Vagina (tissue), 2 donors: ENCODE data around the gene FKBP1B. TPM values are rescaled to one million over a fixed set of nuclear protein-coding genes. Genes with fewer than 3 reads are reported as not detected.
"Not testable (repeated sequence)": the region's sequence is repeated elsewhere in the genome, so short reads cannot be mapped to it uniquely, and the experiment has no call there.

Experiments used
- DNase-seq, 2 donors: peaks; one replicate each; pipeline ENCODE4 v3.0.0-alpha.2; 2017; ENCODE audit errors: extremely low spot score in 2 of 2
- H3K27ac ChIP-seq: fragments of 200-600 bp; sonication (generic); one replicate; pipeline ENCODE4 v1.5.1; 2019
- H3K27me3 ChIP-seq: fragments of 200-600 bp; sonication (generic); one replicate; pipeline ENCODE4 v1.5.1; 2019
- H3K36me3 ChIP-seq, 2 donors: fragments of 200-600 bp; sonication (generic); one replicate each; pipeline ENCODE4 v1.5.1; 2017 to 2019
- H3K4me1 ChIP-seq: fragments of 200-600 bp; sonication (generic); one replicate; pipeline ENCODE4 v1.5.1; 2019
- H3K4me3 ChIP-seq, 2 donors: fragments of 200-600 bp; sonication (generic); 1 replicate in 1 of 2; 2 replicates in 1 of 2; pipeline ENCODE4 v1.5.1; 2016 to 2019
- H3K9me3 ChIP-seq: fragments of 200-600 bp; sonication (generic); one replicate; pipeline ENCODE4 v1.5.1; 2019
- POLR2A ChIP-seq, 2 donors: fragments of 450-650 bp; IDR thresholded peaks; one replicate each; pipeline ENCODE4 v1.6.1; 2017; ENCODE audit warnings: antibody characterized with exemption in 2 of 2, mild to moderate bottlenecking in 2 of 2, moderate library complexity in 2 of 2
- POLR2AphosphoS5 ChIP-seq, 2 donors: sonication (generic); formaldehyde crosslinking; IDR thresholded peaks; one replicate each; pipeline ENCODE4 v1.9.0; 2017; ENCODE audit warnings: antibody characterized with exemption in 2 of 2, mild to moderate bottlenecking in 2 of 2, low read depth in 1 of 2; ENCODE audit not compliant: insufficient read depth in 1 of 2
- intact Hi-C: fragments of 100-400 bp; cut with DNase I; formaldehyde crosslinking; loops from one replicate; pipeline ENCODE4 v1.15.1; 2023
- total RNA-seq: library from RNA; depleted of rRNA; stranded (reverse); fragments of >200 nt; gene quantifications from one replicate; pipeline ENCODE4 v1.2.3, GENCODE V29; 2016
- TF ChIP-seq, protein P1 (sequence below), 3 experiments: fragments of 450-650 bp in 2 of 3; fragments of 200-600 bp in 1 of 3; sonication (generic) in 1 of 3; IDR thresholded peaks; one replicate each; pipeline ENCODE4 v1.5.1; 2017 to 2019; ENCODE audit warnings: antibody characterized with exemption in 3 of 3, mild to moderate bottlenecking in 2 of 3, moderate library complexity in 2 of 3

Gene FKBP1B
- total RNA-seq, 1 donor from 2014 or later: 14.2 TPM

DNA sequence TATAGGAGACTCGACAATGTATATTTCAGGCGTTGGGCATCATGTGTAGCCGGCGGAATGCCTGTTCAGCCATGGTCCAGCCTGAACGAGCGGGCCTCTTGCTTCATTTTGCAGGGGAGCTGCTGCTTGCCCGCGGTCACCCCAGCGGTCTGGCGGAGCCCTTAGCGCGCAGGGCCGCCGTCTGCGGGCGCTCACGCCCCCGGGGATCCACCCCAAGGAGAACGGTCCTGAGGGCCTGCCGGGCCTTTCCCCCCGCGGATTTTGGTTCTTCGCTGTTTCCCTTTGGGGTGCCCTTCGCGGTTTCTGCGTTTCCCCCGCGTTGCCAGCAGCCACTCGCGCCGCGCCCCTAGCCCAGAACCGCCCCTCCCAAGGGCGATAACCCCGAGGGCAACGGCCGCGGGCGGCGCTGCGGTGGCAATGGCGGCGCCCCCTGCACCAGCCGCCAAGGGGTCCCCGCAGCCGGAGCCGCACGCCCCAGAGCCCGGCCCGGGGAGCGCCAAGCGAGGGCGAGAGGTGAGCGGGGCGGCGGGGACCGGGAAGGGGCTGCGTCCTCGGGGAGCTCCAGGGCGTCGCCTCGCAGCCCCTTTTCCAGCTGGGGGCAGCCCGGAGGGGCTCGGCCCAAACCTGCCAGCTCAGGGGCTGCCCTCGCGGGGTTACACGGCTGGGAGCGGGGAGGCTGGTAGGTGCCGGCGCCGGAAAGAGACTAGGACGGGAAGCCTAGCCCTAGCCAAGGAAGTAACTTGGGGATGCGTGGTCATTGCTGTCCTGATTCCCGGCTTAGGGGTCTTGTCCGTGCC lies 39.7 kb upstream of the FKBP1B start, which contains the start of gene MFSD2B:
Gene MFSD2B, plus strand, starts transcription at position 406 of the 797 bp plus-strand sequence. Its CDS starts 12 bp downstream, at position 418.
- peak within 1 kb of the TSS; percentile 39 to 40 for H3K4me3 ChIP-seq
- TF ChIP-seq POLR2AphosphoS5 (IDR thresholded peaks at IDR 0.05; ENCODE audit: insufficient read depth in 1 of 2, low read depth in 1 of 2) (no peak), POLR2A (IDR thresholded peaks at IDR 0.05) (no peak)
- TF ChIP-seq, protein P1, sequence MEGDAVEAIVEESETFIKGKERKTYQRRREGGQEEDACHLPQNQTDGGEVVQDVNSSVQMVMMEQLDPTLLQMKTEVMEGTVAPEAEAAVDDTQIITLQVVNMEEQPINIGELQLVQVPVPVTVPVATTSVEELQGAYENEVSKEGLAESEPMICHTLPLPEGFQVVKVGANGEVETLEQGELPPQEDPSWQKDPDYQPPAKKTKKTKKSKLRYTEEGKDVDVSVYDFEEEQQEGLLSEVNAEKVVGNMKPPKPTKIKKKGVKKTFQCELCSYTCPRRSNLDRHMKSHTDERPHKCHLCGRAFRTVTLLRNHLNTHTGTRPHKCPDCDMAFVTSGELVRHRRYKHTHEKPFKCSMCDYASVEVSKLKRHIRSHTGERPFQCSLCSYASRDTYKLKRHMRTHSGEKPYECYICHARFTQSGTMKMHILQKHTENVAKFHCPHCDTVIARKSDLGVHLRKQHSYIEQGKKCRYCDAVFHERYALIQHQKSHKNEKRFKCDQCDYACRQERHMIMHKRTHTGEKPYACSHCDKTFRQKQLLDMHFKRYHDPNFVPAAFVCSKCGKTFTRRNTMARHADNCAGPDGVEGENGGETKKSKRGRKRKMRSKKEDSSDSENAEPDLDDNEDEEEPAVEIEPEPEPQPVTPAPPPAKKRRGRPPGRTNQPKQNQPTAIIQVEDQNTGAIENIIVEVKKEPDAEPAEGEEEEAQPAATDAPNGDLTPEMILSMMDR (IDR thresholded peaks at IDR 0.05): no peak
- no peaks in the 10 kb centered on the region for H3K27me3 ChIP-seq
- H3K27ac ChIP-seq: no peak within 1 kb of the TSS
- intact Hi-C loops: no loop called here
- no peaks in the 10 kb centered on the region for H3K9me3 ChIP-seq
- peaks cover 23% of the 10 kb centered on the region for H3K4me1 ChIP-seq
- DNase-seq: no peak
- no peaks in the 10 kb centered on the region for H3K36me3 ChIP-seq

DNA sequence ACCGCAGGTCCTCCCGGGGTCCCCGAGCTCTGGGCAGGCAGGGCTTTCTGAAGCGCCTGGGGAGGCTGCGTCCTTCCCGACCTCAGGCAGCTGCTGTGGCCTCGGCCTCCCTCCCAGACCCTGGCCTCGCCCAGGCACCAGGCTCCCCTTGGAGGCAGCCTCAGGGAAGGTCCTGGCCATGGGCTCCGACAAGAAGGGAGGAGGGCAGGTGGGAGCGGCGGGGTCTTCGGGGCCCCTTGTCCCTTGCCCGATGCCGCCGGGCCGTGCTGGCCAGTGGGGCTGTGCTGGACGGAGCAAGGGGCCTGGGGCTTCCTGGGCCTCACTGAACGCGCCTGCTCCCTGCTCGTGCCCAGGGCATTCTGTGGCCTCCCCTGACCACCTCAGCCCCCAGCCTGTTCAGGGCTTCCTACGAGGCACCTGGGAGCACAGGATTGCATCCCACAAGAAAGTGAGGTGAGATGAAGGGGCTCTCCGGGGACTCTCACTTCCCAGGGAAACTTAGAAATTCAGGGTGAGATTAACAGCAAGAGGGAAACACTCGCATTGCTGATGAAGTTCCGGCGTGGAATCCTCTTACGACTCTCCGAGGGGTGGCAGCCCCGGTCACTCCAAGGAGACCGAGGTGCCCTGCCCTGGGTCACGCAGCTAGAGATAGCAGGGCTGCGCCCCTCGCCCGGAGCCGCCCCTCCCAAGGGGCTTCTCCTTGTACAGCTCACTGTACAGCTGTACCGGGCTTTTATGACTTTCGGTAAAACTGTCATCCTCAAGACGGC lies 38.9 kb upstream of the FKBP1B start:
- Histone ChIP-seq H3K4me1 (peaks cover 23% of the 10 kb centered on the region), H3K9me3 (no peaks in the 10 kb centered on the region), H3K36me3 (no peaks in the 10 kb centered on the region), H3K4me3 (peak overlapping the region; percentile 39 to 40), H3K27me3 (no peaks in the 10 kb centered on the region), H3K27ac (no peak overlapping the region)
- no peak for TF ChIP-seq POLR2AphosphoS5 (IDR thresholded peaks at IDR 0.05; ENCODE audit: insufficient read depth in 1 of 2, low read depth in 1 of 2)
- TF ChIP-seq, protein P1 (IDR thresholded peaks at IDR 0.05): no peak
- no peak for TF ChIP-seq POLR2A (IDR thresholded peaks at IDR 0.05)
- intact Hi-C loops: no loop called here
- DNase-seq: no peak

DNA sequence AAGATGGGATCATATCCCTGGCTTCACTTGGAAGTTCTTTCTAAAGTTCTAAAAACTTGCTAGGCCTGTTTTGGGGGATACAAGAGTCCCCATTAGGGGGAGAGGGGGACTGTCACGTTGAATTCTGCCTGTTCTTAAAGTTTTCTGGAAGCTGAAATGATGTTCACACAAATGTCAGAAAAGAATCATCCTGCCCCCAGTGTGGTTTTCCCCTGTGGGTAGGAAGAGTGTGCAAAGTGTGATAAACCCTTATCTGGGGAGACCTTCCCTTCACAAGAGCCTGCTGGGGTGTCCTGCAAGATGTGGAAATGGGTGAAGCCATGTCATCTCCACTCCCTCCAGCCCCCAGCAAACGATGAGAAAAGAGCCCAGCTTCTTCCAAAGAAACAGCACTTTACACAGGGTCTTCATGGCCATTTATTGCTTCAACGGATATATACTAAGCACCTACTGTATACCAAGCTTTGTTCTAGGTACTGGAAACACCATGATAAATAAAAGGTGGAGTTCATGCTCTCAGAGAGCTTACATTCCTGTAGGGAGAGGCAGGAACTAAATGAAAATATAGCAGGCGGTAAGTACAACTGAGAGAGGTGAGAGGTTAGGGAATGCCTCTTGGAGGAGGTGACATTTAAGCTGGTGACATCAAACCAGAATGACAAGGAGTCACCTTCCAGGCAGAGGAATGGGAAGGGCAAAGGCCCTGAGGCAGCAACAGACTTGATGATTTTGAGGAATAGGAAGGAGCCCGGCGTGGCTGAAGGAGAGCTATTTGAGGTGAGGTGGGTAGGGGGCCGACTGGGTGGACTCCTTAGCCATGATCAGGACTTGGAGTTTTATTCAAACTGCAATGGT lies 38.1 kb upstream of the FKBP1B start:
- intact Hi-C loops: no loop called here
- TF ChIP-seq POLR2A (IDR thresholded peaks at IDR 0.05) (no peak), POLR2AphosphoS5 (IDR thresholded peaks at IDR 0.05; ENCODE audit: insufficient read depth in 1 of 2, low read depth in 1 of 2) (no peak)
- TF ChIP-seq, protein P1 (IDR thresholded peaks at IDR 0.05): no peak
- H3K27ac ChIP-seq: no peak overlapping the region
- H3K4me3 ChIP-seq: no peak overlapping the region
- no peaks in the 10 kb centered on the region for H3K36me3 ChIP-seq
- no peak for DNase-seq
- H3K4me1 ChIP-seq: peaks cover 23% of the 10 kb centered on the region
- no peaks in the 10 kb centered on the region for H3K9me3 ChIP-seq
- no peaks in the 10 kb centered on the region for H3K27me3 ChIP-seq

DNA sequence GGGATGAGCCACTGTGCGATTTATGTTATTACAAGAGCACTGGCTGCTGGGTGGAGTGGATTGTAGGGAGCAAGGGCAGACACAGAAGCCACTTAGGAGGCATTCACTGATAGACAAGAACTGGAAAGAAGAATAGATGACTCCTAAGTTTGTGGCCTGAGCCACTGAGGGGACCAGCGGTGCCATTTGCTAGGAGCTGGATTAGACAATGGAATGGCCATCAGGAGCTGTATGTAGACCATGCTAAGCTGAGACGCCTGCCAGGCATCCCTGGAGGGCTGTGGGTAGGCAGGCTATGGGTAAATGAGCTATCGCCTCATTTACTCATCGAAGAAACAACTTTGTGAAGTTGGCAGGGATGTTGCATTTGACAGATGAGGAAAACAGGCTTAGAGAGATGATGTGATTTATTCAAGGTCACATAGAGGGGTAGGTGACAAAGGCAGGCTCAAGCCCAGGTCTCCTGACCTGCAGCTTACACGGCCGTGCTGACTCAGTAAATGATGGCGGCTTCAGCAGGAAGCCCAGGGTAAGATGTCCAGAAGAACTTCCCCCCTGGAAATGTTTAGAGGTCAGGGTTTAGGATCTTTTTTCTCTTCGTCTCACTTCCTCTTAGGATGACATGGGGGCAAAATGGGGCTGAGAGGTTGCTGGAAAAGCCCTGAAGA lies 36.9 kb upstream of the FKBP1B start:
- Histone ChIP-seq H3K4me3 (no peak overlapping the region), H3K27ac (no peak overlapping the region), H3K27me3 (no peaks in the 10 kb centered on the region), H3K9me3 (no peaks in the 10 kb centered on the region), H3K36me3 (no peaks in the 10 kb centered on the region), H3K4me1 (peaks cover 23% of the 10 kb centered on the region)
- DNase-seq: no peak
- TF ChIP-seq POLR2A (IDR thresholded peaks at IDR 0.05): no peak
- TF ChIP-seq, protein P1 (IDR thresholded peaks at IDR 0.05): no peak
- no peak for TF ChIP-seq POLR2AphosphoS5 (IDR thresholded peaks at IDR 0.05; ENCODE audit: insufficient read depth in 1 of 2, low read depth in 1 of 2)
- intact Hi-C loops: no loop called here

DNA sequence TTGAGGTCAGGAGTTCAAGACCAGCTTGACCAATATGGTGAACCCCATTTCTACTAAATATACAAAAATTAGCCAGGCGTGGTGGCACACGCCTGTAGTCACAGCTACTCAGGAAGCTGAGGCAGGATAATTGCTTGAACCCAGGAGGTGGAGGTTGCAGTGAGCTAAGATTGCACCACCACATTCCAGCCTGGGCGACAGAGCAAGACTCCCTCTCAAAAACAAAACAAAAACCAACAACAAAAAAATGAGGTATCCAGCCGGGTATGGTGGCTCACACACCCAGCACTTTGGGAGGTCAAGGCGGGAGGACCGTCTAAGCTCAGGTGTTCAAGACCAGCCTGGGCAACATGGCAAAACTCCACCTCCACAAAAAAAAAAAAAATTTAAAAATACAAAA lies 34.6 kb upstream of the FKBP1B start:
- H3K4me3 ChIP-seq, intact Hi-C loops, H3K27ac ChIP-seq, H3K27me3 ChIP-seq, H3K9me3 ChIP-seq, H3K36me3 ChIP-seq, DNase-seq: not testable (repeated sequence)
- H3K4me1 ChIP-seq: peaks cover 12% of the 10 kb centered on the region
